H9 (cell line): ENCODE measurements around the gene IGF2BP2. TPM values are rescaled to one million over a fixed set of nuclear protein-coding genes. Genes with fewer than 3 reads are reported as not detected.

Source experiments
- DNase-seq: peaks from one replicate; pipeline ENCODE4 v3.0.0-alpha.2; 2017
- H2AFZ ChIP-seq: one replicate; pipeline ENCODE4 v1.6.1; 2013; ENCODE audit warnings: mild to moderate bottlenecking, low read length, control low read depth, moderate library complexity
- H2AK5ac ChIP-seq: 2 replicates; pipeline ENCODE4 v1.6.1; 2013; ENCODE audit warnings: low read length, control low read depth, mixed read lengths; ENCODE audit not compliant: insufficient read length
- H2BK120ac ChIP-seq: one replicate; pipeline ENCODE4 v1.6.1; 2013; ENCODE audit warnings: low read depth, mild to moderate bottlenecking, low read length, control low read depth, inconsistent platforms; ENCODE audit not compliant: poor library complexity, severe bottlenecking
- H2BK12ac ChIP-seq: 2 replicates; pipeline ENCODE4 v1.6.1; 2013; ENCODE audit warnings: low read length, control low read depth, mixed read lengths, low read depth; ENCODE audit not compliant: insufficient read length
- H2BK15ac ChIP-seq: 2 replicates; pipeline ENCODE4 v1.6.1; 2013; ENCODE audit warnings: low read depth, low read length, control low read depth
- H2BK20ac ChIP-seq: one replicate; pipeline ENCODE4 v1.6.1; 2013; ENCODE audit warnings: low read depth, mild to moderate bottlenecking, low read length, control low read depth, inconsistent platforms; ENCODE audit not compliant: poor library complexity, severe bottlenecking
- H2BK5ac ChIP-seq: 2 replicates; pipeline ENCODE4 v1.6.1; 2013; ENCODE audit warnings: low read length, control low read depth, mixed read lengths; ENCODE audit not compliant: insufficient read length
- H3K14ac ChIP-seq: 2 replicates; pipeline ENCODE4 v1.6.1; 2013; ENCODE audit warnings: low read length, control low read depth; ENCODE audit not compliant: insufficient read depth
- H3K18ac ChIP-seq: 2 replicates; pipeline ENCODE4 v1.6.1; 2013; ENCODE audit warnings: low read depth, mild to moderate bottlenecking, mixed read lengths, low read length, control low read depth; ENCODE audit not compliant: insufficient read length
- H3K23ac ChIP-seq: 2 replicates; pipeline ENCODE4 v1.6.1; 2013; ENCODE audit warnings: low read length, control low read depth, mixed read lengths, low read depth; ENCODE audit not compliant: insufficient read length
- H3K23me2 ChIP-seq: 2 replicates; pipeline ENCODE4 v1.6.1; 2013; ENCODE audit warnings: low read depth, mild to moderate bottlenecking, mixed read lengths, low read length, control low read depth; ENCODE audit not compliant: insufficient read length, poor library complexity, severe bottlenecking
- H3K27ac ChIP-seq: 2 replicates; pipeline ENCODE4 v1.5.1; 2013; ENCODE audit warnings: low read length, control low read depth, mixed read lengths, low read depth; ENCODE audit not compliant: insufficient read length
- H3K27me3 ChIP-seq: 2 replicates; pipeline ENCODE4 v1.6.1; 2013; ENCODE audit warnings: low read length, control low read depth, inconsistent platforms; ENCODE audit not compliant: insufficient read depth
- H3K4ac ChIP-seq: 2 replicates; pipeline ENCODE4 v1.6.1; 2013; ENCODE audit warnings: low read depth, mild to moderate bottlenecking, control low read depth, inconsistent platforms, low read length, moderate library complexity
- H3K4me1 ChIP-seq: 2 replicates; pipeline ENCODE4 v1.6.1; 2013; ENCODE audit warnings: low read length, control low read depth, inconsistent platforms; ENCODE audit not compliant: insufficient read depth
- H3K4me2 ChIP-seq: 2 replicates; pipeline ENCODE4 v1.6.1; 2013; ENCODE audit warnings: low read length, control low read depth, mixed read lengths; ENCODE audit not compliant: insufficient read length, insufficient read depth
- H3K56ac ChIP-seq: 2 replicates; pipeline ENCODE4 v1.6.1; 2013; ENCODE audit warnings: low read depth, mild to moderate bottlenecking, mixed read lengths, low read length, control low read depth; ENCODE audit not compliant: insufficient read length
- H3K79me1 ChIP-seq: 2 replicates; pipeline ENCODE4 v1.6.1; 2013; ENCODE audit warnings: low read depth, mild to moderate bottlenecking, moderate library complexity, low read length, control low read depth, inconsistent platforms; ENCODE audit not compliant: insufficient read depth, poor library complexity, severe bottlenecking
- H3K79me2 ChIP-seq: 2 replicates; pipeline ENCODE4 v1.6.1; 2013; ENCODE audit warnings: low read length, control low read depth, inconsistent platforms; ENCODE audit not compliant: insufficient read depth
- H3K9ac ChIP-seq: 2 replicates; pipeline ENCODE4 v1.6.1; 2013; ENCODE audit warnings: low read length, control low read depth, mixed read lengths; ENCODE audit not compliant: insufficient read length; ENCODE audit errors: extremely low read depth
- H3K9me3 ChIP-seq: one replicate; pipeline ENCODE4 v1.6.1; 2013; ENCODE audit warnings: low read depth, low read length, inconsistent platforms; ENCODE audit not compliant: control insufficient read depth
- H3T11ph ChIP-seq: one replicate; pipeline ENCODE4 v1.6.1; 2013; ENCODE audit warnings: mild to moderate bottlenecking, low read length, control low read depth, inconsistent platforms
- H4K20me1 ChIP-seq: one replicate; pipeline ENCODE4 v1.6.1; 2013; ENCODE audit not compliant: control insufficient read depth, insufficient read length, insufficient read depth
- H4K5ac ChIP-seq: 2 replicates; pipeline ENCODE4 v1.6.1; 2013; ENCODE audit warnings: low read depth, mild to moderate bottlenecking, mixed read lengths, low read length, control low read depth; ENCODE audit not compliant: insufficient read length
- H4K8ac ChIP-seq: replicated peaks from 2 replicates; pipeline ENCODE4 v1.6.1; 2013; ENCODE audit warnings: low read length, control low read depth, mixed read lengths, low read depth; ENCODE audit not compliant: insufficient read length
- H4K91ac ChIP-seq: 2 replicates; pipeline ENCODE4 v1.6.1; 2013; ENCODE audit warnings: low read depth, mild to moderate bottlenecking, moderate library complexity, mixed read lengths, low read length, control low read depth; ENCODE audit not compliant: insufficient read length
- H3K27ac Mint-ChIP-seq, 3 experiments: 2 replicates in 2 of 3; 3 replicates in 1 of 3; pipeline ENCODE4 v1.8.0; 2020 to 2021; ENCODE audit warnings: mixed read lengths in 3 of 3, mild to moderate bottlenecking in 1 of 3, moderate library complexity in 1 of 3
- H3K27me3 Mint-ChIP-seq: 2 replicates; pipeline ENCODE4 v1.8.0; 2021; ENCODE audit warnings: low read depth, mild to moderate bottlenecking, moderate library complexity, mixed read lengths
- H3K36me3 Mint-ChIP-seq, 3 experiments: 2 replicates in 2 of 3; 3 replicates in 1 of 3; pipeline ENCODE4 v1.8.0; 2020 to 2021; ENCODE audit warnings: low read depth in 3 of 3, mixed read lengths in 3 of 3; ENCODE audit not compliant: insufficient read depth in 1 of 3
- H3K4me1 Mint-ChIP-seq, 2 experiments: 2 replicates each; pipeline ENCODE4 v1.8.0; 2020; ENCODE audit warnings: mixed read lengths in 2 of 2
- H3K4me3 Mint-ChIP-seq, 2 experiments: 2 replicates in 1 of 2; 3 replicates in 1 of 2; pipeline ENCODE4 v1.8.0; 2020 to 2021; ENCODE audit warnings: mild to moderate bottlenecking in 2 of 2, mixed read lengths in 2 of 2, moderate library complexity in 1 of 2
- H3K9me3 Mint-ChIP-seq, 2 experiments: 2 replicates in 1 of 2; 3 replicates in 1 of 2; pipeline ENCODE4 v1.8.0; 2020; ENCODE audit warnings: mild to moderate bottlenecking in 2 of 2, mixed read lengths in 2 of 2, moderate library complexity in 1 of 2
- CTCF ChIP-seq: fragments of 200-600 bp; sonication (generic); conservative IDR thresholded peaks from 3 replicates; pipeline ENCODE4 v1.8.0; 2021; ENCODE audit warnings: antibody characterized with exemption, mild to moderate bottlenecking
- WGBS: extraction: QIAGEN DNeasy Blood & Tissue Kit; methylation state at CpG from one replicate; pipeline ENCODE4 v1.1.7; 2013; ENCODE audit warnings: missing lambda C conversion rate, low lambda C conversion rate, mixed read lengths; ENCODE audit not compliant: insufficient read length; ENCODE audit errors: extremely low coverage; 5-methylcytosine and 5-hydroxymethylcytosine counted together
- total RNA-seq: library from RNA; stranded (reverse); gene quantifications from 2 replicates; pipeline ENCODE4 v1.2.1, GENCODE V29; 2021

The IGF2BP2 gene
- total RNA-seq, 1 experiment from 2014 or later = 130 TPM

- no peaks in the 10 kb centered on the region for H4K20me1 ChIP-seq
- no peak overlapping the region for H4K5ac ChIP-seq
- no peak overlapping the region for H3K27ac ChIP-seq
- Mint-ChIP-seq H3K27me3 (no peaks in the 10 kb centered on the region), H3K4me3 (no peak overlapping the region; a peak in 1 of 5 replicates), H3K27ac (peak overlapping the region; percentile 42 to 77 (median 68); a peak in 6 of 7 replicates), H3K4me1 (peaks cover 60 to 62% of the 10 kb centered on the region in 2 experiments), H3K36me3 (peaks cover 0 to 2% (median 1%) of the 10 kb centered on the region in 3 experiments; a peak in 3 of 7 replicates), H3K9me3 (no peaks in the 10 kb centered on the region; a peak in 1 of 5 replicates)
- H3K14ac ChIP-seq = no peak overlapping the region
- no peak overlapping the region for H3K4me2 ChIP-seq
- DNase-seq = no peak
- no peak overlapping the region for H3K56ac ChIP-seq
- H3K23me2 ChIP-seq = no peaks in the 10 kb centered on the region
- WGBS = no CpG with 5 or more reads among the region's 8 CpGs
- no peak overlapping the region for H3K9ac ChIP-seq
- H3K23ac ChIP-seq = no peak overlapping the region
- no peak overlapping the region for H2AFZ ChIP-seq
- H3T11ph ChIP-seq = no peak overlapping the region
- H3K18ac ChIP-seq = no peak overlapping the region
- H4K91ac ChIP-seq = no peak overlapping the region
- H4K8ac ChIP-seq = no peak overlapping the region
- no peak overlapping the region for H2BK5ac ChIP-seq
- H3K79me2 ChIP-seq = peaks cover 21% of the 10 kb centered on the region; the same call in 1 of the 2 replicates
- peaks cover 27% of the 10 kb centered on the region for H3K4me1 ChIP-seq
- H2BK15ac ChIP-seq = no peak overlapping the region
- no peak overlapping the region for H2AK5ac ChIP-seq
- no peak overlapping the region for H2BK20ac ChIP-seq
- H2BK120ac ChIP-seq = no peak overlapping the region
- H3K9me3 ChIP-seq = no peaks in the 10 kb centered on the region
- no peak overlapping the region for H2BK12ac ChIP-seq
- no peaks in the 10 kb centered on the region for H3K27me3 ChIP-seq
- no peak for TF ChIP-seq CTCF
- H3K4ac ChIP-seq = no peak overlapping the region
- peaks cover 9% of the 10 kb centered on the region for H3K79me1 ChIP-seq
Observed at GRCh38 chr3:185711255-185711870, 113.5 kb downstream of the IGF2BP2 start.
